Stomach (tissue), 4 donors: ENCODE results near the gene FADS6.

Experiments
- EP300 ChIP-seq: sonication (generic); formaldehyde crosslinking; IDR thresholded peaks from one replicate; pipeline ENCODE4 v1.6.1; 2017; ENCODE audit warnings: antibody characterized with exemption
- POLR2A ChIP-seq, 4 donors: fragments of 450-650 bp; IDR thresholded peaks; one replicate each; pipeline ENCODE4 v1.6.1; 2016; ENCODE audit warnings: antibody characterized with exemption in 4 of 4, control low read depth in 2 of 4, mild to moderate bottlenecking in 1 of 4, moderate library complexity in 1 of 4
- POLR2AphosphoS5 ChIP-seq, 3 donors: sonication (generic); formaldehyde crosslinking; IDR thresholded peaks; one replicate each; pipeline ENCODE4 v1.6.1; 2016; ENCODE audit warnings: antibody characterized with exemption in 3 of 3
- TF ChIP-seq, protein P1 (sequence below), 7 experiments: fragments of 450-650 bp in 4 of 7; fragments of 200-600 bp in 3 of 7; sonication (generic) in 3 of 7; IDR thresholded peaks; one replicate each; pipeline ENCODE4 v1.5.1; 2016 to 2019; ENCODE audit warnings: antibody characterized with exemption in 7 of 7, control low read depth in 2 of 7, mild to moderate bottlenecking in 1 of 7

DNA sequence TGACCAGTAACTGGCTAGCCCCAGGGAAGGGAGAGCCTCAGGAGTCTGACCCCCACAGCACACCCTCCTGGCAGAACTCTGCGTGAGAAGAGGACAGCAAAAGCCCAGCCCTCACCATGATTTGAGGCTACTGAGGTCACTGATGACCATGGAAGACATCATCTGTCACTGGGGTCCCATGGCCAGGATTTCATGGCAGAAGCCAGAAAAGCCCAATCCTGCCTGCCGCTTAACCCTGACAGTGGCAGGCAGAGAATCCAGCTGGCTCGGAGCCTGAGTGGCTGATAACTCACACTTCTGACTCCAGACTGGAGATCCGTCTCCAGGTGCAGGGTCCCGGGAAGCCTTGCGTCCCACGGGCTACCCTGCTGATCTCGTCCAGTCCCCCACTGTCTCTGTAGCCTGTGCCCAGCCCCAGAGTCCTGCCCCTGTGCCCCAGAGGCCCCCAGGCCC, 51.3 kb downstream of the FADS6 start:
- TF ChIP-seq EP300 = no peak
- TF ChIP-seq POLR2A (IDR thresholded peaks at IDR 0.05) = no peak
- TF ChIP-seq POLR2AphosphoS5 (IDR thresholded peaks at IDR 0.05) = no peak
- TF ChIP-seq, protein P1, sequence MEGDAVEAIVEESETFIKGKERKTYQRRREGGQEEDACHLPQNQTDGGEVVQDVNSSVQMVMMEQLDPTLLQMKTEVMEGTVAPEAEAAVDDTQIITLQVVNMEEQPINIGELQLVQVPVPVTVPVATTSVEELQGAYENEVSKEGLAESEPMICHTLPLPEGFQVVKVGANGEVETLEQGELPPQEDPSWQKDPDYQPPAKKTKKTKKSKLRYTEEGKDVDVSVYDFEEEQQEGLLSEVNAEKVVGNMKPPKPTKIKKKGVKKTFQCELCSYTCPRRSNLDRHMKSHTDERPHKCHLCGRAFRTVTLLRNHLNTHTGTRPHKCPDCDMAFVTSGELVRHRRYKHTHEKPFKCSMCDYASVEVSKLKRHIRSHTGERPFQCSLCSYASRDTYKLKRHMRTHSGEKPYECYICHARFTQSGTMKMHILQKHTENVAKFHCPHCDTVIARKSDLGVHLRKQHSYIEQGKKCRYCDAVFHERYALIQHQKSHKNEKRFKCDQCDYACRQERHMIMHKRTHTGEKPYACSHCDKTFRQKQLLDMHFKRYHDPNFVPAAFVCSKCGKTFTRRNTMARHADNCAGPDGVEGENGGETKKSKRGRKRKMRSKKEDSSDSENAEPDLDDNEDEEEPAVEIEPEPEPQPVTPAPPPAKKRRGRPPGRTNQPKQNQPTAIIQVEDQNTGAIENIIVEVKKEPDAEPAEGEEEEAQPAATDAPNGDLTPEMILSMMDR (IDR thresholded peaks at IDR 0.05) = no peak
